ENCODE results near the gene CDC26. TPM values are rescaled to one million over a fixed set of nuclear protein-coding genes. Genes with fewer than 3 reads are reported as not detected.

The CDC26 gene
- total and polyA plus RNA-seq, 10 of the 15 experiments (the other 5 are each of a cell fraction or from before 2014, with no cell fraction given) = 28.2 to 156 (median 61.5) TPM

DNA sequence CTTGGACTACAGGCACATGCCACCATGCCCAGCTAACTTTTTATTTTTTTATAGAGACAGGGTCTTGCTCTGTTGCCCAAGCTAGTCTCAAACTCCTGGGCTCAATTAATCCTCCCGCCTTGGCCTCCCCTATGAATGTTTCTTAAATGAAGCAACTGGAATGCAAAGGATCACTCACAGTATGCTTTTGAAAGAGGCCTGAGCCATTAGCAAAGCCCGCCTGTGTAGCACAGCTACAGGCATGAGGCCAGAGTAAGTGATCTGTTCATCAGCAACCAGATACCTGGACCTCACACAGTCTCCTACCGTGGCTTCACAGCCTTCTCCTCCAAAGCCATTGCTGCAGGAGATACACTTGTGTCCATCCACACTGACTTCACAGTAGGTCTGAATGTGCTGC, 44.7 kb upstream of the CDC26 start:
- in situ Hi-C loops (cut with MboI) = no loop called here
- no peaks in the 10 kb centered on the region for H3K9me3 ChIP-seq (replicated peaks; ENCODE audit: control insufficient read depth, insufficient read depth, low read length)
- H3K4me1 ChIP-seq (ENCODE audit: control insufficient read depth, insufficient read depth, low read length) = no peaks in the 10 kb centered on the region
- CTCF ChIA-PET = interaction anchor here (0.6 to 1.2 kb wide), 2 partner anchors 11 to 29 kb away, joined by 3 read pairs; partner anchors contain the start of gene BSPRY
- WGBS (ENCODE audit: insufficient coverage, insufficient replicate concordance, low lambda C conversion rate, missing lambda C conversion rate) = 49% methylated on average over 3 of the region's 3 CpGs
- no TSS peak for BruUV-seq (replicated peaks)
- H3K79me2 ChIP-seq (ENCODE audit: control insufficient read depth, insufficient read depth, low read length) = no peaks in the 10 kb centered on the region
- SMC1A ChIA-PET (ENCODE audit: uncharacterized antibody, unreplicated experiment) = interaction anchor here (1.2 to 1.7 kb wide), 2 partner anchors 10 to 126 kb away, joined by 3 to 5 read pairs; no protein-coding TSS in a partner anchor
- H3K27ac ChIP-seq (ENCODE audit: control insufficient read depth, insufficient read depth) = no peak overlapping the region
- TF ChIP-seq, protein P1, sequence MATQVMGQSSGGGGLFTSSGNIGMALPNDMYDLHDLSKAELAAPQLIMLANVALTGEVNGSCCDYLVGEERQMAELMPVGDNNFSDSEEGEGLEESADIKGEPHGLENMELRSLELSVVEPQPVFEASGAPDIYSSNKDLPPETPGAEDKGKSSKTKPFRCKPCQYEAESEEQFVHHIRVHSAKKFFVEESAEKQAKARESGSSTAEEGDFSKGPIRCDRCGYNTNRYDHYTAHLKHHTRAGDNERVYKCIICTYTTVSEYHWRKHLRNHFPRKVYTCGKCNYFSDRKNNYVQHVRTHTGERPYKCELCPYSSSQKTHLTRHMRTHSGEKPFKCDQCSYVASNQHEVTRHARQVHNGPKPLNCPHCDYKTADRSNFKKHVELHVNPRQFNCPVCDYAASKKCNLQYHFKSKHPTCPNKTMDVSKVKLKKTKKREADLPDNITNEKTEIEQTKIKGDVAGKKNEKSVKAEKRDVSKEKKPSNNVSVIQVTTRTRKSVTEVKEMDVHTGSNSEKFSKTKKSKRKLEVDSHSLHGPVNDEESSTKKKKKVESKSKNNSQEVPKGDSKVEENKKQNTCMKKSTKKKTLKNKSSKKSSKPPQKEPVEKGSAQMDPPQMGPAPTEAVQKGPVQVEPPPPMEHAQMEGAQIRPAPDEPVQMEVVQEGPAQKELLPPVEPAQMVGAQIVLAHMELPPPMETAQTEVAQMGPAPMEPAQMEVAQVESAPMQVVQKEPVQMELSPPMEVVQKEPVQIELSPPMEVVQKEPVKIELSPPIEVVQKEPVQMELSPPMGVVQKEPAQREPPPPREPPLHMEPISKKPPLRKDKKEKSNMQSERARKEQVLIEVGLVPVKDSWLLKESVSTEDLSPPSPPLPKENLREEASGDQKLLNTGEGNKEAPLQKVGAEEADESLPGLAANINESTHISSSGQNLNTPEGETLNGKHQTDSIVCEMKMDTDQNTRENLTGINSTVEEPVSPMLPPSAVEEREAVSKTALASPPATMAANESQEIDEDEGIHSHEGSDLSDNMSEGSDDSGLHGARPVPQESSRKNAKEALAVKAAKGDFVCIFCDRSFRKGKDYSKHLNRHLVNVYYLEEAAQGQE (IDR thresholded peaks at IDR 0.05; ENCODE audit: low read depth, low read length) = no peak
- TF ChIP-seq MTA3 (IDR thresholded peaks at IDR 0.05; ENCODE audit: borderline replicate concordance, low read length) (no peak), ZNF217 (IDR thresholded peaks at IDR 0.05) (no peak), KLF5 (IDR thresholded peaks at IDR 0.05; ENCODE audit: partially characterized antibody) (no peak), IRF4 (IDR thresholded peaks at IDR 0.05; ENCODE audit: low read depth, low read length) (no peak), NRF1 (conservative IDR thresholded peaks at IDR 0.05; ENCODE audit: low read depth, low read length) (no peak), SUZ12 (IDR thresholded peaks at IDR 0.05; ENCODE audit: unreplicated experiment) (no peak), SUPT20H (IDR thresholded peaks at IDR 0.05; ENCODE audit: borderline replicate concordance, control insufficient read depth, low read depth, low read length) (no peak), TAF1 (IDR thresholded peaks at IDR 0.05; ENCODE audit: borderline replicate concordance, low read depth, low read length) (no peak), LARP7 (IDR thresholded peaks at IDR 0.05) (no peak), RBBP5 (conservative IDR thresholded peaks at IDR 0.05) (no peak)
- TF ChIP-seq, protein P2, sequence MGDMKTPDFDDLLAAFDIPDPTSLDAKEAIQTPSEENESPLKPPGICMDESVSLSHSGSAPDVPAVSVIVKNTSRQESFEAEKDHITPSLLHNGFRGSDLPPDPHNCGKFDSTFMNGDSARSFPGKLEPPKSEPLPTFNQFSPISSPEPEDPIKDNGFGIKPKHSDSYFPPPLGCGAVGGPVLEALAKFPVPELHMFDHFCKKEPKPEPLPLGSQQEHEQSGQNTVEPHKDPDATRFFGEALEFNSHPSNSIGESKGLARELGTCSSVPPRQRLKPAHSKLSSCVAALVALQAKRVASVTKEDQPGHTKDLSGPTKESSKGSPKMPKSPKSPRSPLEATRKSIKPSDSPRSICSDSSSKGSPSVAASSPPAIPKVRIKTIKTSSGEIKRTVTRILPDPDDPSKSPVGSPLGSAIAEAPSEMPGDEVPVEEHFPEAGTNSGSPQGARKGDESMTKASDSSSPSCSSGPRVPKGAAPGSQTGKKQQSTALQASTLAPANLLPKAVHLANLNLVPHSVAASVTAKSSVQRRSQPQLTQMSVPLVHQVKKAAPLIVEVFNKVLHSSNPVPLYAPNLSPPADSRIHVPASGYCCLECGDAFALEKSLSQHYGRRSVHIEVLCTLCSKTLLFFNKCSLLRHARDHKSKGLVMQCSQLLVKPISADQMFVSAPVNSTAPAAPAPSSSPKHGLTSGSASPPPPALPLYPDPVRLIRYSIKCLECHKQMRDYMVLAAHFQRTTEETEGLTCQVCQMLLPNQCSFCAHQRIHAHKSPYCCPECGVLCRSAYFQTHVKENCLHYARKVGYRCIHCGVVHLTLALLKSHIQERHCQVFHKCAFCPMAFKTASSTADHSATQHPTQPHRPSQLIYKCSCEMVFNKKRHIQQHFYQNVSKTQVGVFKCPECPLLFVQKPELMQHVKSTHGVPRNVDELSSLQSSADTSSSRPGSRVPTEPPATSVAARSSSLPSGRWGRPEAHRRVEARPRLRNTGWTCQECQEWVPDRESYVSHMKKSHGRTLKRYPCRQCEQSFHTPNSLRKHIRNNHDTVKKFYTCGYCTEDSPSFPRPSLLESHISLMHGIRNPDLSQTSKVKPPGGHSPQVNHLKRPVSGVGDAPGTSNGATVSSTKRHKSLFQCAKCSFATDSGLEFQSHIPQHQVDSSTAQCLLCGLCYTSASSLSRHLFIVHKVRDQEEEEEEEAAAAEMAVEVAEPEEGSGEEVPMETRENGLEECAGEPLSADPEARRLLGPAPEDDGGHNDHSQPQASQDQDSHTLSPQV (IDR thresholded peaks at IDR 0.05) = no peak
- TF ChIP-seq, protein P3, sequence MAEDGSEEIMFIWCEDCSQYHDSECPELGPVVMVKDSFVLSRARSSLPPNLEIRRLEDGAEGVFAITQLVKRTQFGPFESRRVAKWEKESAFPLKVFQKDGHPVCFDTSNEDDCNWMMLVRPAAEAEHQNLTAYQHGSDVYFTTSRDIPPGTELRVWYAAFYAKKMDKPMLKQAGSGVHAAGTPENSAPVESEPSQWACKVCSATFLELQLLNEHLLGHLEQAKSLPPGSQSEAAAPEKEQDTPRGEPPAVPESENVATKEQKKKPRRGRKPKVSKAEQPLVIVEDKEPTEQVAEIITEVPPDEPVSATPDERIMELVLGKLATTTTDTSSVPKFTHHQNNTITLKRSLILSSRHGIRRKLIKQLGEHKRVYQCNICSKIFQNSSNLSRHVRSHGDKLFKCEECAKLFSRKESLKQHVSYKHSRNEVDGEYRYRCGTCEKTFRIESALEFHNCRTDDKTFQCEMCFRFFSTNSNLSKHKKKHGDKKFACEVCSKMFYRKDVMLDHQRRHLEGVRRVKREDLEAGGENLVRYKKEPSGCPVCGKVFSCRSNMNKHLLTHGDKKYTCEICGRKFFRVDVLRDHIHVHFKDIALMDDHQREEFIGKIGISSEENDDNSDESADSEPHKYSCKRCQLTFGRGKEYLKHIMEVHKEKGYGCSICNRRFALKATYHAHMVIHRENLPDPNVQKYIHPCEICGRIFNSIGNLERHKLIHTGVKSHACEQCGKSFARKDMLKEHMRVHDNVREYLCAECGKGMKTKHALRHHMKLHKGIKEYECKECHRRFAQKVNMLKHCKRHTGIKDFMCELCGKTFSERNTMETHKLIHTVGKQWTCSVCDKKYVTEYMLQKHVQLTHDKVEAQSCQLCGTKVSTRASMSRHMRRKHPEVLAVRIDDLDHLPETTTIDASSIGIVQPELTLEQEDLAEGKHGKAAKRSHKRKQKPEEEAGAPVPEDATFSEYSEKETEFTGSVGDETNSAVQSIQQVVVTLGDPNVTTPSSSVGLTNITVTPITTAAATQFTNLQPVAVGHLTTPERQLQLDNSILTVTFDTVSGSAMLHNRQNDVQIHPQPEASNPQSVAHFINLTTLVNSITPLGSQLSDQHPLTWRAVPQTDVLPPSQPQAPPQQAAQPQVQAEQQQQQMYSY (CRISPR knock-in tag; IDR thresholded peaks at IDR 0.05) = no peak
- intact Hi-C loops (cut with micrococcal nuclease; ENCODE audit: unreplicated experiment) = no loop called here
- DNase-seq (ENCODE audit: low read depth, low spot score) (no peak), FAIRE-seq (no peak), ATAC-seq (no peak)
- H3K4me2 ChIP-seq (ENCODE audit: control insufficient read depth, insufficient read depth) = no peak overlapping the region
- no peak overlapping the region for H2AFZ ChIP-seq (ENCODE audit: control insufficient read depth, low read depth, low read length)
- H3K4me3 ChIP-seq = no peak overlapping the region
- RAD21 ChIA-PET (ENCODE audit: unreplicated experiment) = interaction anchor here (1.7 kb wide), 1 partner anchor 20 kb away, joined by 4 read pairs; the partner anchor contains the start of gene WDR31
- no peaks in the 10 kb centered on the region; the same call in 1 of the 2 replicates for H4K20me1 ChIP-seq (ENCODE audit: control insufficient read depth, insufficient read depth)
- no peaks in the 10 kb centered on the region for H3K36me3 ChIP-seq (ENCODE audit: control insufficient read depth in 2 of 2, insufficient read depth in 2 of 2, low read length in 1 of 2)
- POLR2A ChIA-PET = interaction anchor here (0.7 kb wide), 1 partner anchor 10 kb away, joined by 3 read pairs; no protein-coding TSS in a partner anchor
- H3K9ac ChIP-seq (ENCODE audit: control insufficient read depth, insufficient read depth, low read length) = no peak overlapping the region
- H3K27me3 ChIP-seq (replicated peaks in 1 of 2; ENCODE audit: control insufficient read depth in 2 of 2, insufficient read depth in 2 of 2, low read length in 1 of 2) = peaks cover 0 to 3% of the 10 kb centered on the region in 2 experiments; a peak in 1 of 4 replicates

Data from GM12878 (cell line).